Measurements from ENCODE around the gene COL27A1.

Gene COL27A1

DNA sequence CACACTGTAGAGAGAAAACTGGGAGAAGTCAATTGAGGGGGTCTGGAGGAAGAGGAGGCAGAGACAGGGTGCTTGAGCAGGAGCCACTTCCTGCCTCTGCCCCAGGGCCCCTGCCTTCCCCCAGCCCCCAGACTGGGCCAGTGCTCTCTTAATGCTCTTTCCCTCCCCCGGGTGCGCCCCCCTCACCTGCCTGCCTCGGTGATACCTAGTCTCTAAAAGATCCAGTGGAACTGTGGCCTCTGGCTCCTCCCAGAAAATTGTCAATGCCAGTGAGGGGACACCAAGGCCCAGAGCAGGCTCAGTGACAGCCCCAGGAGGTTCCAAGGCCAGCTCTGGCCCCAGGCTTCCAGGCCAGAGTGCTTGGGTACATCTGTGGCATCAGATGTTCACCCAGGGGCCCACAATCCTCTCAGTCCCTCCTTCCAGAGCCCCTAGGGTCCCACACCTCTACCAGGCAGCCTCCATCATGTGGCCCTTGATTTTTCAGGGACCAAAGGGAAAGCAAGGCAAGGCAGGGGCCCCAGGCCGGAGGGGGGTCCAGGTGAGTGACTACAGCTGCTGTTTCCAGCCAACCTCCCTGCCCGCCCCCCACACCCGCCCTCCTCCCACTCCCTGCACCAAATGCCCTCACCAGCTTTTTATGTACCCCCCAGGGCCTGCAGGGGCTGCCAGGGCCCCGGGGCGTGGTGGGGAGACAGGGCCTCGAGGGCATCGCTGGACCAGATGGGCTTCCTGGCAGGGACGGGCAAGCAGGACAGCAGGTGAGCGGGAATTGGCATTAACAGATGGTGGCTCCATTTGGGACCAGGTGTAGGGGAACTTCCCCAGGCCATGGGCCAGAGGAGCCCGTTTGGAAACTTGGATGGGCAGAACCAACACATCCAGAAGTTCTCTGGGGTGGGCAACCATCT, 134.5 kb downstream of the COL27A1 start:
- no peak for DNase-seq

DNA sequence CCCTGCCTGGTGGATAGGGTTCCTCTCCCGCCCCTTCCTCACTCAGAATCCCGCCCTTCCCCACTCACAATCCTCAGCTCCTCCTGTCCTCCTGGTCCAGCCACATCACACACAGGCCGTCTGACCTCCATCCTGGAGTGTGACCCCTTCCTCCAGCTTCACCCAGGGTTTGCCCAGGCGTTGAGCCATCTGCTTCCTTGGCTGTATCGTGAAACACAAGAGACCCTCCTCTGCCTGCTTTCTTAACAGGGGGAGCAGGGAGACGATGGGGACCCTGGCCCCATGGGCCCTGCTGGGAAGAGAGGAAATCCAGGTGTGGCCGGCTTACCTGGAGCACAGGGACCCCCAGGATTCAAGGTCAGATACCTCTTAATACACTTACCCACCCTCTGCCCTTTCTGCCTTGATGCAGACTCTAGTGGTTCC, 135.2 kb downstream of the COL27A1 start:
- no peak for DNase-seq

DNA sequence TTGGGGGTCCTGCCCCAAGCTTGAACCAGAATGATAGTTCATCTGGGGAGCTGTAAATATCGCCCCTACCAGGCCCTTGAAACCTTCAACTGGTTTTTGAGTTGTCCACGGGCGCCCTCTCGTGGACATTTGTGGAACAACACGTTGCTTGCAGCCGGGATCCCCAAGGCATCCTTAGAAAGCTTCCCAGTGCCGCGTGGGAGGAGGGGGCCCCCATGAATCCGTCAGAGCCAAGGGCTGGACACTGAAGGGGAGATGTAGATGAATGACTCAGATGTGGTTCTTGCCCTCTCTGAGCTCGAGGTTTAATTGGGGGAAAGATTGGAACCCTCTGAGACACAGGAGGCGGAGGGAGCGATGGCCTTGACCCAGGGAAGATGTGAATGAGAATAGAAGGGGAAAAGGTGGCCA, 135.7 kb downstream of the COL27A1 start:
- DNase-seq, result peak; percentile 44 to 63

DNA sequence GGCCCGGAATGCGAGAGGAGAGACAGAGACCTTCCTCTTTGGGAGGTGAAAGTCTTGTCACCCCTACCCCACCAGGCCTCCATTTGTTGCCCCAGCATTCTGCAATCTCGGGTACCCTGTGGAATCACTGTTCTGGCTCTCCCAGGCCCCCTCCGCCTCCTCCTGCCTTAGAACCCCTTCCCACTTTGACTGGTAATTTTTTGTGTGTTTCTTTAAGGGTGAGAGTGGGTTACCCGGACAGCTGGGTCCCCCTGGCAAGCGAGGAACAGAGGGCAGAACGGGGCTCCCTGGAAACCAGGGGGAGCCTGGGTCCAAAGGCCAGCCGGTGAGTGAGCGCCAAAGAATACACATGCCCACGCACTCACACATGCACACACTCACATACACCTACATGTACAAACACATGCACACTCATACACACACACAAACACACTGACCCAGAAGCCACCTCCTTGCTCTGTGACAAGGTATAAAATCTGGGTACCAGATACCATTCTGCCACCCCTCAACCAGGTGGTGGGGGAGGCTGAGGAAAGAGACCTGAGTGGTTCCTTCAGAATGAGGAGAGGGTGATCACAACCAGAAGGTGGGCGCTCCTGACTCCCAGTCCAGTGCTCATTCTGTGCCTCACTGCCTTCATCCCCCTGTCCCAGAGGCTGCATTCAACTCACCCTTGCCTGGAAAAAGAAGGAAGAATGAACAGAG, 136.7 kb downstream of the COL27A1 start:
- DNase-seq, result no peak

DNA sequence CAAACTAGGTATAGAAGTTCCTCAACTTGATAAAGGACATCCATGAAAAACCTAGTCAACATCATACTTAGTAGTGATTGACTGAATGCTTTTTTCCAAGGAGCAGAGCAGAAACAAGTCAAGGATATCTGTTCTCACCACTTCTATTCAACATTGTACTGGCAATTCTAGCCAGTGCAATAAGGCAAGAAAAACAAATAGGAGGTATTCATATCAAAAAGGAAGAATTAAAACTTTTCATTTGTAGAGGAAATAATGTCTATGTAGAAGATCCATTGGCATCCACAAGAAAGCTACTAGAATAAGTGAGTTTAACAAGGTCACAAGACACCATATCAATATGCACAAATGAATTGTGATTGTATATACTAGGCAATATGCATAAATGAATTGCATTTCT, 139.3 kb downstream of the COL27A1 start:
- no peak for DNase-seq

DNA sequence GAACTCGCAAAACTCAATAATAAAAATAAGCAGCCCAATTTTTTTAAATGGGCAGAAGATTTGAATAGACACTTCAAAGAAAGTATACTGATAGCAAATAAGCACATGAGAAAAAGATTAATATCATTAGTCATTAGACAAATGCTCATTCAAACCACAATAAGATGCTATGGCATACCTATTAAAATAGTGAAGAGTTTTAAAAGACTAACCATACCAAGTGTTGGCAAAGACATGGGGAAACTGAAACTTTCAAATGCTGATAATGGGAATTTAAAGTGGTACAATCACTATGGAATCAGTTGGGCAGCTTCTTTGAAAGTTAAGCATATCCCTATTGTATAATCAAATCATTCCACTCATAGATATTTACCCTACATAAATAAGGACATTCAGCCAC, 141.0 kb downstream of the COL27A1 start:
- no peak for DNase-seq

DNA sequence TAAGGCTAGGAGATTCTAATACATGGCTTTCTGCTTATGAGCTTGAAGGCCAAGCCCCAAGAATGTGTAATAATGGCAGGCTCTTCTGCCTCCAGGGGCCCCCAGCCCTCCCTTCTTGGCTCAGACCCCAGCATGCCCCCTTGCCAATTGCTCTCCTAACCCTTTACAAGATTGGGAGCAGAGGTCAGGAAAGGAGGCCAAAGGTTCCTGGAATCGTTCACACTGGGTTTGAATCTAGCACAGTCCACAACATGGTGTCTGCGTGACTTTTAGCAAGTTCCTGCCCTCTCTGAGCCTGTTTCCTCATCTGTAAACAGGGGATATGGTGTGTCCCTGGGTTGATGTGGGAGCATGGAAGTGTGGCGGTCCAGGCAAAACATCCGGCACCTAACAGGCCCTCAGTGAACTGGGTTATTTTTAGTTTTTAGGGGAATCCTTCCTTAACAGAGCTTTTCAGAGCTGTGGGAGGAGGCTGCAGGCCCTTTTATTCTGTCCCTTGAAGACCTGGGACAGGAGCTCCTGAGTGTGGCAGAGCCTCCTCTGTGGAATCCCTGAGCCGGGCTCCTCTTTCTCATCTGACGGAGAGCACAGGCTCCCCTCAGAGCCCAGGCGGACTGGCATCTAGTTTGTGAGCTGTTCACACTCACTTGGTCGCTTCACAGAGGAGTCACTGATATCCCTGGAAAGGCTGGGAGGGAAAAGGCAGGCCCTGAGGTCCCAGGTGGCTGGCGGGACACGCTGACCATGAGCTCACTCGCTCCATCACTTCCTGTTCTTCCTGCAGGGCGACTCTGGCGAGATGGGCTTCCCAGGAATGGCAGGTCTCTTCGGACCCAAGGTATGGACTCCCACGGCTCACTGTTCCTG, 144.2 kb downstream of the COL27A1 start:
- no peak for DNase-seq

DNA sequence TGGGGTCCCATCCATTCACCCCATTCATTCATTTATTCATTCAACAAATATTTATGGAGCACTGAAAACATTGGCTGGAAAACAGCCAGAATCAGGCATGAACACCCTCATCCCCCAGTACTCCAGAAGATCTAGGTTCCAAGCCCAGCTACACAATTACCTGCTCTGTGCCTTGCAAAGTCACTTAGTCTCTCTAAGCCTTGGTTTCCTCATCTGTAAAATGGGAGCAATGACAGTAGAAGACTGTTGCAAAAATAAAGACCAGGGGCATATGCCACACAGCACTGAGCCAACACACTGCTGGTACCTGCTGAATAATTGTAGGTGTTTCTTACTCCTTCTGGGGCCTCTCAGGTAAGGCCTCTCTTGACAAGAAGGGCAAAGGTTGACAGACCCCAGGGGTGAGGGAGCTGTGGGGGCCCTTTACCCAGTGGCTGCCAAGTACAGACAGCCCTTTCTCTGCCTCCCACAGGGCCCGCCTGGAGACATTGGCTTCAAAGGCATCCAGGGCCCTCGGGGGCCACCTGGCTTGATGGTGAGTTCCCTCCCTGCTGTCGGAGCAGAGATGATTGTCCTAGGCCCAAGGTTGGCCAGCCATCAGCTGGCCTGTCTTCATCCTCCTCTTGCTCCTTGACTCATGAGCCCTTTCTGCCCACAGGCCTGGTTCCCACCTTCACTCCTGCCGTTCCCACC, 145.0 kb downstream of the COL27A1 start:
- DNase-seq, result no peak

DNA sequence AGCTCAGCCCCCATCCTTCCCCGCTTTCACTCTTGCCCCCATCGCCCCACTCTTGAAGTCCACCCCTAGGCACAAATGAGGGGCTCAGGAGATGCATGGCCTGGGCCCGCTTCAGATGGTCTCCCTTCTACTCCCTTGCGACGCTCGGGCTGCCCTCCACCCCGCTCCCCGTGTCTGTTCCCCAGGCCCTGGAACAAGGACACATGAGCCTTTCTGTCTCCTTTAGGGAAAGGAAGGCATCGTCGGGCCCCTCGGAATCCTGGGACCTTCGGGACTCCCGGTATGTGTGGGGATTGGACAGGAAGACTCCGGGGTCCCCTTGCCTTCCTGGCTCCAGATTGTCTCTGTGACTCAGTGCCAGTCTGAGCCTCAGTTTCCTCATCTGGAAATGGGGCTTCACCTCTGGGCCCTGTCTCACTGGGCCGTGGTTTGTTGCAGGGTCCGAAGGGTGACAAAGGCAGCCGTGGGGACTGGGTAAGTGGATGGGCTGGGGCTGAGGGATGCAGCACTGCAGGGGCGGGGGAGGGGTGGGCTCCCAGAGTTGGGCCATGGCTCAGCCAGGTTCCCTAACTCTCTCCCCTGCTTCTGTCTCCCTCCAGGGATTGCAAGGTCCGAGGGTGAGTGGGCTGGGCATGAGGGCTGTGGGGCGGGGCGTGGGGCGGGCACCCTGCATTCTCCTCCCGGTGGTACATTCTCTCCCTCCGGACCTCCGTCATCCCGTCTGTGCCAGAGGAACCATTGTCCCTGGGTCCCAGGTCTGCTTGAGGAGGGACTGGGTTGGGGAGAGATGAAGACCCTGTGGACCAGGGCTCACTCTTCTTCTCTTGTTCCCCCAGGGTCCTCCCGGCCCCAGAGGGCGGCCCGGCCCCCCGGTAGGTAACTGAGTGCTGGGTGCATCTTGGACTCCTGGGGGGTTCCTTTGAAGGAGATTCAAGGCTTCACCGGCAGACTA, 145.8 kb downstream of the COL27A1 start:
- DNase-seq, result no peak

DNA sequence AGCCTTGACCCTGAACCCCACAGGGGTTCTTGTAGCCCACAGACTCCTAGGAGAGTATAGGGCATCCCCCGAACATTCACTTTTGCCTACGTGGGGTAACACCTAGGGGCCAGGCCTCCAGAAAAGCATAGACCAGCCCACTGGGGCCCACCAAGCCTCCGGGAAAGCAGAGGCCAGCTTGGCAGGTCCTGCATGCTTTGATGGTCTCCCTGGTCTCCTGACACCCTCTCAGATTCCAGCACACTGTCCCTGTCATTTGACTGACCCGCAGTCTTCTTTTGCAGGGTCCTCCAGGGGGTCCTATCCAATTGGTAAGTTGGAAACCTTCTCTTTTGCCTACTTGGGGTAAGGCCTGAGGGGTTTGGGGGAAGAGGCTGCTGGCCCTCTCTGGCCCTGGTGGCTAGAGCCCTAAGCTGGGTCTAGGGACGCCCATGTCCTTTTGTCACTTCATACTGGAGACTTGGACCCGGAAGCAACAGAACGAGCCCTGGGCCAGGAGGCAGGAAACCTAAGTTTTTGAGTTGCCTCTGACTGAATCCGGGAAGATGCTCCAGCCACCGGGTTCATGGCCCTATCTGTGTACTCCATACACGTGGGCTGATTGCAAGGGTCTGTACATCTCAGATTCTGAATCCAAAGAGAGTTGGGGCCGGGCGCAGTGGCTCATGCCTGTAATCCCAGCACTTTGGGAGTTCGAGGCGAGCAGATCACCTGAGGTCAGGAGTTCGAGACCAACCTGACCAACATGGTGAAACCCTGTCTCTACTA, 146.6 kb downstream of the COL27A1 start:
- DNase-seq, result no peak

DNA sequence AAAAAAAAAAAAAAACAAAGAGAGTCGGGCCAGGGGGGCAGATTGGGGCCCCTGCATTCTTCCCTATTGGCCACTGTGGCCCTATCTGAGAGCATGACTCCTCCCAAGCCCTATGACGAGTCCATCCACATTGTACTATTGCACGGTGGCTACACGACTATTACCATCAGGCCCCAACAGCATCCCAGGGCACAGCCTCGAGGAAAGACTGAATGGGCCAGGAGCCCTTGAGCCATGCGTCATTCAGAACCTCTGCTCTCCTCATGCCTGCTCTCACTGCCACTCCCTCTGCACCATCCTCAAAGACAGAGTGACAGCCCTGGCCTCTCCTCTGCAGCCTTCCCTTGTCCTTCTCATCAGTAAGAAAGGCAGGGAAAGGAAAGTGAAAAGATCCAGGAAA, 147.4 kb downstream of the COL27A1 start:
- DNase-seq, result no peak

DNA sequence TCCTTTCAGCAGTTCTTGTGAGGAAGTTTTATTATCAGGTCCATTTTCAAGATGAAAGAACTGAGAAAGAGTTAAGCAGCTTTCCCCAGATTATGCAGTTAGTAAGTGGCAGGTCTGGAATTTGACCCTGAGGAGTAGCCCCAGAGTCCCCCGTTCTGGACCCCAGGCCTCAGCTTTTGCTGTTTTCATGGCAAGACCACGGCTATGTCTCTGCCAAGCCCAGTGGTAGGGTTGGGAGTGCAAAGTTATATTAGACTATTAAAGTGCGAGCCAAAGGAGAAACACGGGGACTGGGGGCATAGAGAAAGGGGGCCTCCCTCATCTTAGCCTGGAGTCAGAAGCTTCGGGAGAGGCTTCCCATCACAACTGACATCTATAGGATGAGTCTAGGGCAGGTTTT, 148.2 kb downstream of the COL27A1 start:
- DNase-seq, result no peak

DNA sequence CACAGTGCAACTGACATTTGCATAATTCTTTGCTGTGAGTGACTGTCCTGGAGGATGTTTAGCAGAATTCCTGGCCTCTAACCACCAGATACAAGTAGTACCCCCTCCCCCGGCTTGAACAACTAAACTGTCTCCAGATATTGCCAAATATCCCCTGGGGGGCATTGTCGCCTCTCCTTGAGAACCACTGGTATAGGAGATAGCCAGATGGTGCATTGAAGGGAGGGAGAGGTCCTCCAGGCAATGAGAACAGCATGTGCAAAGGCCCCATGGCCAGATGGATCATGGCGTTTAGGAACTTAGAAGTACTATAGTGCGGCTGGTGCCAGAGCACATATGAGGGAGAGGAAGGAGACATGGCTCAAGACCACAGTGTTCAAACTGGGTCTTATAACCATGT, 148.6 kb downstream of the COL27A1 start:
- DNase-seq, result no peak

DNA sequence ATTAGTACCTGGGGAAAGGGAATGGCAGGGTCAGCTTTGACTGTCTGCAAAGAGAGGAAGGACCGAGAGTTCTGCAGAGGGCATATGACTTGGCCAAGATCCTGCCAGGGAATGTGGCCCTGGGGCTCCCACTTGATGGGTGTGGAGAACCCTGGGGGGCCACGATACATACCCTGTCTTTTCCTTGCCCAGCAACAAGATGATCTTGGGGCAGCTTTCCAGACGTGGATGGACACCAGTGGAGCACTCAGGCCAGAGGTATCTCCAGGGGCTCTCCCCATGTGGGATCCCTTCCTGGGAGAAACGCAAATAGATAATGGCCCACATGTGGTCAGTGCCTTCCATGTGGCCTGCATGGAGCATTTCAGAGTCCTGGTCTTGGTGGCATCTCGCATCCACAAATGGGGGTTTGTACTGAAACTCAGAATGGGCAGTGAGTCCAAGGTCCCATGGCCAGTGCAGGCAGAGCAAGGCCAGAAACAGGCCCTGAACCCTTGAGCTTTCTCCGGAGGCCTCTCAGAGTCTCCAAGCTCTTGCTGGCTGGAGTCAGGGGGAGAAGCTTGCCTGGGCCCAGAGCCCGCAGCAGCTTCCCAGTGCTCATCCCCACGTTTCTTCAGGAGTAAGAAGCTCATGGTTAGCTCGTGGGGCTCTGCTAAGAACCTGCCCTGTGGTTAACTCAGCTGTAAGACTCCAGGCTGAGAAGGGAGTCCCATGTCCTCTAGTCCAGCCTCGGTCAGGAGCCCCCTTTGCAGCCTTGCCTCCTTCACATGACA, 149.3 kb downstream of the COL27A1 start:
- no peak for DNase-seq

DNA sequence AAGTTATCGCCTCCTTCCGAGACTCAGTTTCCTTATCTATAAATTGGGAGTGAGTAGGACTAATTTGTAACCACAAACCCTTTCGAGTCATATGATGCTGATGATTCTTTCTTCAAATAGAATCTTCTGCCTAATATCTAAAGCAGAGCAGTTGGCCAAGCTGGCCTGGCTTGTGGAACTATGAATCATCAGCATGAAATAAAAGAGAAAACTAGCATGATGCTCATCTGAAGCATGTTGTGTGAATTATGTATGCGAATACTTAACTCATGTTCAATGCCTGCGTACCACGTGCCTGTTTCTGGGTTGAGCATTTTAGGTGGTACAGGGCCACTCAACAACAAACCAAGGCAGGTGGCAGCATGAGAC, 152.5 kb downstream of the COL27A1 start:
- DNase-seq, result no peak

DNA sequence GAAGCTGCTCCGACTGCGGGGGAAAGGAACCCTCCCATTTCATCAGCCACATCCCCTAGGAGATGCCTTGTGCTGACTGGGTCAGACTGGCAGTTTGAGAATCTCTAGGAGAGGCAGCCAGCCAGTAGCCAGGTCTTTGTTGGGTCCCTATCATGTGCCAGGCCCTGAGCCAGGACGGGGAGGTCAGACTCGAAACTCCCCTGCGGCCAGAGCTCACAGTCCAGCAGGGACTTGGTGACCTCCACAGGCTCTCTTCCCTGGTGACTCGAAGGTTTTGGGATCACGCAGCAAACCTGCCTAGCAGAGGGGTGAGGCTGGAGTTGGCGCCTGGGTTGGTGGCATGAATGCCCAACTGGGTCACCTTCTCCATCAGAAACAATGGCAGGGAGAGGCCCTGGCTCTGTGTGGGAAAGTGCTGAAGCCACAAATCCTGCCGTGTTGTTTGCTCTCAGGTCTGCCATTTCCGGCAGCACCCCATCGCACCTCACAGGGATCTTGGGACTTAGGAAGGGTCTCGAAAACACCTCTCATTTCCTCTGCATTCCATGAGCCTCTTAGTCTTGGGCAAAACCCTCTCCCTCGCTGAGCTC, 153.1 kb downstream of the COL27A1 start:
- DNase-seq, result no peak

DNA sequence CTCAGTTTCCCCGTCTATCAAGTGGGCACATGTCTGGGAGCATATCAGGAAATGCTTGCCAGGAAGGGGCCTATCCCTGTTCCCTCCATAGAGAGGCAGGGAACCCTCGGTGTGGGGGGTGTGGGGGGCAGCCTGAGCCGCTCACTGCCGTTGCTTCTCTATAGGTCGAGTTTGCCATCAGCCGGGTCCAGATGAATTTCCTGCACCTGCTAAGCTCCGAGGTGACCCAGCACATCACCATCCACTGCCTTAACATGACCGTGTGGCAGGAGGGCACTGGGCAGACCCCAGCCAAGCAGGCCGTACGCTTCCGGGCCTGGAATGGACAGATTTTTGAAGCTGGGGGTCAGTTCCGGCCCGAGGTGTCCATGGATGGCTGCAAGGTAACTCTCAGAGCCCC, 153.8 kb downstream of the COL27A1 start:
- no peak for DNase-seq

DNA sequence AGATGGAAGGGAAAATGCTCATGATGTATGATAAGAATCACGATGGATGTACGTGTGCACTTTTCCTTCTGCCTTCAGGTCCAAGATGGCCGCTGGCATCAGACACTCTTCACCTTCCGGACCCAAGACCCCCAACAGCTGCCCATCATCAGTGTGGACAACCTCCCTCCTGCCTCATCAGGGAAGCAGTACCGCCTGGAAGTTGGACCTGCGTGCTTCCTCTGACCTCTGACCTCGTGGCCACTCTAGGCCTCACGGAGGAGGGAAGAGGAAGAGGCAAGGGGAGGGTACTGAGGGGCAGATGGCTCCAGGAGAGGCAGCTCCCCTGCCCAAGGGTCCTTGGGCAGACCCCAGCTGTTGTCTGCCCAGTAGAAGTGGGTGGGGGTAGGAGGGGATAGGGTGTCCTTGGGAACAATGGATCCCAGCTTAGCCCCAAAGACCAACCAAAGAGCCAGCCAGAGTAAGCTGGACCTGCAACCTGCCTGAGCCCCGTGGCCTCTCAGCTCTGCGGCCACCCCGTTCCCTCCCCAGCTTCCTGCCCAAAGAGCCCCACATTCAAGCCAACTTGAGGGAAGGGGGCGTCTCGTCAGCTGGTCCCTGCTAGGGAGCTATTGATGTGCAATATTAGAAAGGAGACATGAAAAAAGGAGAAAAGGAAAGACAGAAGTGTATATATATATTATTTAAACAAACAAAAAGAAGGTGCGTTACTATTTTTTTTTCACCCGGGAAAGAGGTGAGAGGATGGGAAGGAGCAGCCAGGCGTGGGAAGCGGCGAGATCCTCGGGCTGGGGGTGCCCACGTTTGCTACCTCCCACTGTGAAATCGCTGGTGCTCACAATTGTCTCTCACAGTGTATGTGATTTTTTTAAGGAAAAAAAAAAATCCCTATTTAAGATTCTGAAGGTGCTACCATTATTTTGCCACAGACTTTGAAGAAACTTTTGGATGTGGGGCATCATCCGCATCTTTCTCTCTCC, 155.4 kb downstream of the COL27A1 start:
- no peak for DNase-seq
